GM13977 (cell line): Measurements from ENCODE around the gene CFAP61.

Experiments used
- DNase-seq: peaks from one replicate; pipeline ENCODE4 v3.0.0; 2012; ENCODE audit warnings: low spot score
- in situ Hi-C: fragments of 300-500 bp; cut with MboI; formaldehyde crosslinking; loops from one replicate; pipeline ENCODE4 v1.12.0; 2022; ENCODE audit warnings: low sequenced_read_pairs, low pct_unique_long_range_greater_than_20kb, mixed read lengths, inconsistent platforms; ENCODE audit not compliant: unreplicated experiment
- TF ChIP-seq, protein P1 (sequence below): IDR thresholded peaks from 2 replicates; pipeline ENCODE4 v1.5.1; 2012; ENCODE audit warnings: mild to moderate bottlenecking, control low read depth; ENCODE audit not compliant: insufficient read depth; ENCODE audit errors: extremely low read depth, missing control alignments

Gene CFAP61

DNA sequence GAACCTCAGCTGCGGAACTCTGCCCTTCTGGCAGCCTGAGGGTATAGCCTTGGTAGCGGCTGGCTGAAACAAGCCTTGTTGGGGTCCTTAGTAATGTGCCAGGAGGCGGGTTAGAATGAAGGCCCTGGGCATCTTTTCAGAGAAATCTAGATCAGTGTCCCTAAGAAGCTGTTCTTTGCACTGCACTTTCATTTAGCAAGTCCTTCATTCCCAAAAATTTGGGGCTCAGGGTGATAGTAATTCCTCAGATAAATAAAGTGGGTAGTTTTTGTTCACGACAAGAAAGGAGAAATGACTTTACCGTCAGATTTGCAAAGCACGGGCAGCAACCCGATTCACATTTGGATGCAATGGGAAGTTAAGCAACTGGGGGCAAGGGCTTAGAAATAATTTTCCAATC is 318.8 kb downstream of the CFAP61 start:
- TF ChIP-seq, protein P1, sequence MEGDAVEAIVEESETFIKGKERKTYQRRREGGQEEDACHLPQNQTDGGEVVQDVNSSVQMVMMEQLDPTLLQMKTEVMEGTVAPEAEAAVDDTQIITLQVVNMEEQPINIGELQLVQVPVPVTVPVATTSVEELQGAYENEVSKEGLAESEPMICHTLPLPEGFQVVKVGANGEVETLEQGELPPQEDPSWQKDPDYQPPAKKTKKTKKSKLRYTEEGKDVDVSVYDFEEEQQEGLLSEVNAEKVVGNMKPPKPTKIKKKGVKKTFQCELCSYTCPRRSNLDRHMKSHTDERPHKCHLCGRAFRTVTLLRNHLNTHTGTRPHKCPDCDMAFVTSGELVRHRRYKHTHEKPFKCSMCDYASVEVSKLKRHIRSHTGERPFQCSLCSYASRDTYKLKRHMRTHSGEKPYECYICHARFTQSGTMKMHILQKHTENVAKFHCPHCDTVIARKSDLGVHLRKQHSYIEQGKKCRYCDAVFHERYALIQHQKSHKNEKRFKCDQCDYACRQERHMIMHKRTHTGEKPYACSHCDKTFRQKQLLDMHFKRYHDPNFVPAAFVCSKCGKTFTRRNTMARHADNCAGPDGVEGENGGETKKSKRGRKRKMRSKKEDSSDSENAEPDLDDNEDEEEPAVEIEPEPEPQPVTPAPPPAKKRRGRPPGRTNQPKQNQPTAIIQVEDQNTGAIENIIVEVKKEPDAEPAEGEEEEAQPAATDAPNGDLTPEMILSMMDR: no peak
- no peak for DNase-seq
- in situ Hi-C loops: loop anchor here (25.0 kb wide), 2 partner anchors 741 to 1141 kb away; partner anchors contain the start of genes LINC00237 and NKX2-2

DNA sequence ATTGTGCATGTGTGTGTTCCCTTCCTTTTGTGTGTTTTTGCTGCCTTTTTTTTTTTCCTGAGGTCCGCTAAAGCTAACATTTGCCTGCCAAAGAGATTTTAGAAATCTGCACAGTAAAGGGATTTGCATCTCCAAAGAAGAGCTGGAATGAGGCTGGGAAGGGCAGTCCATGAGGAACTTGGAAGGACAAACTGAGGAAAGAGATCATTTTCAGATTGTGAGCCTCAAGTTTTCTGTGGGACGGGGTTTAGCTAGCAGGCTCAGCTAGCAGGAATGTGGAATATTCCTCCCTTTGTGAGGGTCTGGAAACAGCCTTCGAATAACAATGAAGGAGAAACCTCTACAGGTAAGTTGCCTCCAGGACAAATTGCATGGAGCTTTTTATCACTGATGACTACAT is 319.3 kb downstream of the CFAP61 start:
- DNase-seq: no peak

DNA sequence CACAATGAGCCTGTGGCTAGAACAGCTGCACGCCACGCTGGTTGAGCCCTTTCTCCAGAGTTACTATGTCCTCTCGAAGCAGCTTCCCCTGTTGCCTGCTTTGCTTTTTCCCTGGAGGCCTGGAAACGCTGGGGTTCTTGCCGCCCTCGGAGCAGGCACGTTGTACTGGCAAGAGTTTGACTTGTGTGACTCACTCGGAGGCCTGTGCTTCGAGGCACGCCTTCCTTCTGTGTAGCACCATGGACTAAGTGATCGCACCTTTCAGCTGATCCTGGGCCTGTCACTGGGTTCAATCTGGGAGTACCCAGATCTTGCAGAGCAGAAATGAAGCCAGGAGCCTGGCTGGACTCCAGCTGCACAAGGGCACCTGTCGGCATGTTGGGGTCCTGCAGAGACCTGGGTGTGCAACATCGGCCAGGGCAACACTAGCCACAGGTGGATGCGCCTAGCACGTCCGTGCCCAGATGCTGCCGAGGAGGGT is 320.8 kb downstream of the CFAP61 start:
- no peak for DNase-seq
- in situ Hi-C loops: loop anchor here (25.0 kb wide), 2 partner anchors 739 to 1139 kb away; partner anchors contain the start of genes LINC00237 and NKX2-2
- TF ChIP-seq, protein P1: no peak

More for the DNA sequence above, 319.3 kb downstream of the CFAP61 start:
- TF ChIP-seq, protein P1: no peak
- in situ Hi-C loops: loop anchor here (25.0 kb wide), 2 partner anchors 741 to 1141 kb away; partner anchors contain the start of genes LINC00237 and NKX2-2

DNA sequence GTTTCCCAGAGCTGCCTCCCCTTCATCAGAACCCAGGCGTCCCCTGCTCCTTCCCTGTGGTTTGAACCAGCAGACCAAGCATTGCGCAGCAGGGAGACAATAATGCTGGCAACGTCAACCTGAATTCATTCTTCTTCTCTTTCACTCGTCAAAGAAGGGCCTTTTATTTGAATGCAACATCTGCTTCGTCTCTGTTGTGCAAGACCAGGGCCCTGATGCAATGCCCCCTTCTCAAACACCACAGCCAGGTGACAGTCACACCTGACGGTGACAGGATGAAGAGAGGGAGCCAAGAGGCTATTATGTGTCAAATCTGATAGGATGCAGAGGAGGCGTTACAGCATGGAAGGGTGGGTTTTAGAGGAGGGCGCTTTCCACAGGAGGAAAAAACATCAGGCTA is 323.5 kb downstream of the CFAP61 start:
- no peak for DNase-seq
- in situ Hi-C loops: no loop called here
- TF ChIP-seq, protein P1: no peak

DNA sequence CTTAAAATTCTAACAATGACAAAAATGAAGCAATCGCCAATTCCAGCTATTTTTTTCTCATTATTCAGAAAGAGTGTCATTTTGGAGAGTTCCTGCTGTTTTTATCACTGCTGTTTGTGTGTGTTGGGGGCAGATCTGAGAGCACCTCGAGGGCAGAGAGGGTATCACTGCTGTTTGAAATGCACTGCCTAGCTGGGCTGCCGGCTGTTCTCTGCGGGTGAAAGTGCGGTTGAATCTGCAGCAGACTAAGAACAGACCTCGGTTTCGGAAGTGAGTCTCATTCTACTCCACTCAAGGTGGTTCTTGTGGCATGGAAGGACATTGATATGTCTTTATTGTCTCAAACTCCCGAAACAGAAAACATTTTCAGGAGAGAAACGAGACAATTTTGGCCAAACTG is 333.9 kb downstream of the CFAP61 start:
- DNase-seq: no peak
- in situ Hi-C loops: no loop called here
- TF ChIP-seq, protein P1: no peak

DNA sequence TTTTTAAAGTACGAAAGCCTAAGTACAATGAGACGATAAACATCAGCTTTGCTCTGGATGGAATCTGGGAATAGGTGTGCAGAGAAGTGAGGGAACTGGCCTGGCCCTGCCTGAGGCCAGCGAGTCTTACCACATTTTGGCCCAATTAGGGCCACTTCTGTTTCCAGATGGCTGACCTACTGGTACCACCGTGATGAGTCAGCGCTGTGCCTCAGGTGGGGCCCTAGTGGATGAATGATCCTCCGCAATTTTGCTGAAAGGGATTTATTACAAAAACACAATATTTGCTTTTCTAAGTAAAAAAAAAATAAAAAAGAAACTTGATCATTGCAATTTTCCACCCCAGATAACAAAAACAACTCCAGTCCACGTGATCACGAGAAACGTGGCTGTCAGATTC is 338.1 kb downstream of the CFAP61 start:
- TF ChIP-seq, protein P1: no peak
- in situ Hi-C loops: no loop called here
- no peak for DNase-seq
